22Rv1 (cell line): ENCODE data around the gene SMARCE1.

Experiments
- CTCF ChIP-seq: fragments of 450-650 bp; IDR thresholded peaks from 2 replicates; pipeline ENCODE4 v1.5.1; 2017; ENCODE audit warnings: mild to moderate bottlenecking
- ZFX ChIP-seq: fragments of 450-650 bp; IDR thresholded peaks from 2 replicates; pipeline ENCODE4 v1.6.1; 2017; ENCODE audit warnings: antibody characterized with exemption, borderline replicate concordance

- TF ChIP-seq CTCF = no peak
- TF ChIP-seq ZFX = no peak
Measured at GRCh38 chr17:40588552-40588951, 59.1 kb downstream of the SMARCE1 start.
